Suprapubic skin (tissue), 4 donors: ENCODE data around the gene SLC9C2. TPM values are rescaled to one million over a fixed set of nuclear protein-coding genes. Genes with fewer than 3 reads are reported as not detected.
A peak's percentile ranks its signal among the peaks of the same experiment; 100 is the strongest.
"Not testable (repeated sequence)": the region's sequence is repeated elsewhere in the genome, so short reads cannot be mapped to it uniquely, and the experiment has no call there.

Source experiments
- DNase-seq, 2 donors: peaks; one replicate each; pipeline ENCODE4 v3.0.0-alpha.2; 2019; ENCODE audit warnings: low spot score in 2 of 2
- H3K27ac ChIP-seq: fragments of 200-600 bp; sonication (generic); one replicate; pipeline ENCODE4 v1.5.1; 2019
- H3K27me3 ChIP-seq: fragments of 200-600 bp; sonication (generic); one replicate; pipeline ENCODE4 v1.5.1; 2019
- H3K36me3 ChIP-seq: fragments of 200-600 bp; sonication (generic); one replicate; pipeline ENCODE4 v1.5.1; 2019
- H3K4me1 ChIP-seq: fragments of 200-600 bp; sonication (generic); one replicate; pipeline ENCODE4 v1.5.1; 2019
- H3K4me3 ChIP-seq: fragments of 200-600 bp; sonication (generic); one replicate; pipeline ENCODE4 v1.5.1; 2019; ENCODE audit warnings: mild to moderate bottlenecking
- H3K9me3 ChIP-seq: fragments of 200-600 bp; sonication (generic); one replicate; pipeline ENCODE4 v1.5.1; 2019
- CTCF ChIP-seq, 2 donors: fragments of 200-600 bp in 1 of 2; fragments of 450-650 bp in 1 of 2; sonication (generic) in 1 of 2; IDR thresholded peaks; one replicate each; pipeline ENCODE4 v1.5.1; 2016 to 2019; ENCODE audit warnings: antibody characterized with exemption in 2 of 2, mild to moderate bottlenecking in 1 of 2, moderate library complexity in 1 of 2
- EP300 ChIP-seq: sonication (generic); formaldehyde crosslinking; IDR thresholded peaks from one replicate; pipeline ENCODE4 v1.6.1; 2017; ENCODE audit warnings: antibody characterized with exemption
- POLR2A ChIP-seq, 2 donors: fragments of 450-650 bp; IDR thresholded peaks; one replicate each; pipeline ENCODE4 v1.6.1; 2017; ENCODE audit warnings: antibody characterized with exemption in 2 of 2, mild to moderate bottlenecking in 2 of 2, moderate library complexity in 2 of 2
- POLR2AphosphoS5 ChIP-seq, 3 donors: sonication (generic); formaldehyde crosslinking; IDR thresholded peaks; one replicate each; pipeline ENCODE4 v1.6.1; 2017; ENCODE audit warnings: antibody characterized with exemption in 3 of 3
- WGBS: methylation state at CpG from one replicate; pipeline ENCODE4 v1.1.5; 2018; 5-methylcytosine and 5-hydroxymethylcytosine counted together
- total RNA-seq, 4 donors: library from RNA; depleted of rRNA; stranded (reverse); fragments of >200 nt; gene quantifications; one replicate each; pipeline ENCODE4 v1.1.0, GENCODE V29; 2016

Gene SLC9C2
- total RNA-seq, 4 donors from 2014 or later, result not detected

GRCh38 chr1:173476197-173476664 is 126.6 kb downstream of the SLC9C2 start:
- Histone ChIP-seq H3K27ac (peak overlapping the region; percentile 92), H3K27me3 (no peaks in the 10 kb centered on the region), H3K4me3 (peak overlapping the region; percentile 93), H3K9me3 (no peaks in the 10 kb centered on the region), H3K36me3 (peaks cover 2% of the 10 kb centered on the region), H3K4me1 (peaks cover 38% of the 10 kb centered on the region)
- TF ChIP-seq POLR2A (IDR thresholded peaks at IDR 0.05), result no peak
- no peak for TF ChIP-seq POLR2AphosphoS5 (IDR thresholded peaks at IDR 0.05)
- no peak for TF ChIP-seq CTCF (IDR thresholded peaks at IDR 0.05)
- TF ChIP-seq EP300, result no peak
- whole genome bisulfite sequencing, result 32% methylated on average over 5 of the region's 5 CpGs
- DNase-seq, result no peak

- Histone ChIP-seq H3K4me1 (peaks cover 38% of the 10 kb centered on the region), H3K9me3 (no peaks in the 10 kb centered on the region), H3K27ac (no peak overlapping the region), H3K36me3 (peaks cover 2% of the 10 kb centered on the region), H3K27me3 (no peaks in the 10 kb centered on the region), H3K4me3 (peak overlapping the region; percentile 93)
- WGBS, result 25% methylated on average over 5 of the region's 5 CpGs
- no peak for TF ChIP-seq POLR2AphosphoS5 (IDR thresholded peaks at IDR 0.05)
- TF ChIP-seq POLR2A (IDR thresholded peaks at IDR 0.05), result no peak
- TF ChIP-seq CTCF (IDR thresholded peaks at IDR 0.05), result no peak
- TF ChIP-seq EP300, result no peak
- DNase-seq, result no peak
Observed at GRCh38 chr1:173475564-173476196, 127.2 kb downstream of the SLC9C2 start.

GRCh38 chr1:173474780-173475421 is 128.0 kb downstream of the SLC9C2 start:
- H3K4me1 ChIP-seq, result peaks cover 36% of the 10 kb centered on the region
- H3K9me3 ChIP-seq, DNase-seq, H3K27me3 ChIP-seq, H3K4me3 ChIP-seq, H3K36me3 ChIP-seq, H3K27ac ChIP-seq: not testable (repeated sequence)
- 82% methylated on average over 17 of the region's 17 CpGs for WGBS

- Histone ChIP-seq H3K27me3 (no peaks in the 10 kb centered on the region), H3K36me3 (peaks cover 4% of the 10 kb centered on the region), H3K9me3 (no peaks in the 10 kb centered on the region), H3K27ac (no peak overlapping the region), H3K4me1 (peaks cover 29% of the 10 kb centered on the region), H3K4me3 (no peak overlapping the region)
- no peak for DNase-seq
- 85% methylated on average over 5 of the region's 5 CpGs for WGBS
- TF ChIP-seq POLR2A (IDR thresholded peaks at IDR 0.05) (no peak), CTCF (IDR thresholded peaks at IDR 0.05) (no peak), POLR2AphosphoS5 (IDR thresholded peaks at IDR 0.05) (no peak), EP300 (no peak)
Observed at GRCh38 chr1:173474097-173474779, 128.6 kb downstream of the SLC9C2 start.

GRCh38 chr1:173473599-173474011 is 129.3 kb downstream of the SLC9C2 start:
- Histone ChIP-seq H3K4me1 (peaks cover 23% of the 10 kb centered on the region), H3K36me3 (peaks cover 4% of the 10 kb centered on the region), H3K9me3 (no peaks in the 10 kb centered on the region), H3K27me3 (no peaks in the 10 kb centered on the region), H3K4me3 (no peak overlapping the region), H3K27ac (no peak overlapping the region)
- TF ChIP-seq POLR2AphosphoS5 (IDR thresholded peaks at IDR 0.05) (no peak), POLR2A (IDR thresholded peaks at IDR 0.05) (no peak), CTCF (IDR thresholded peaks at IDR 0.05) (no peak), EP300 (no peak)
- DNase-seq, result no peak
- WGBS, result 76% methylated on average over 2 of the region's 2 CpGs
